ENCODE measurements around the gene CES4A. TPM values are rescaled to one million over a fixed set of nuclear protein-coding genes. Genes with fewer than 3 reads are reported as not detected.
"Not testable (repeated sequence)": the region's sequence is repeated elsewhere in the genome, so short reads cannot be mapped to it uniquely, and the experiment has no call there.

CES4A gene
- total RNA-seq, 8 experiments from 2014 or later: 0.96 to 27.4 (median 7.1) TPM

GRCh38 chr16:66974156-66974931, 14.0 kb upstream of the CES4A start:
- H3K4me1 ChIP-seq (replicated peaks in 1 of 2); H3K27ac ChIP-seq; H3K4me3 ChIP-seq; ATAC-seq (replicated peaks in 6 of 8): not testable (repeated sequence)
- in situ Hi-C loops (cut with MboI; ENCODE audit: low pct_unique_long_range_greater_than_20kb in 2 of 9, low sequenced_read_pairs in 9 of 9, unreplicated experiment in 9 of 9): loop anchor here in 7 of 9 experiments (25.0 kb wide), 1 partner anchor 188 kb away; the partner anchor contains the start of genes B3GNT9 (in 7 of the 7), FBXL8 (in 7 of the 7), HSF4 (in 7 of the 7) and NOL3 (in 7 of the 7)
- WGBS, 10 experiments: 80% methylated on average over 1 of the region's 32 CpGs; no CpG with 5 or more reads in 9 of the 10 experiments

GRCh38 chr16:66974932-66975246, 13.5 kb upstream of the CES4A start:
- WGBS, 10 experiments: 52 to 100% (median 58%) methylated on average over 2 to 7 of the region's 11 CpGs; no CpG with 5 or more reads in 6 of the 10 experiments
- in situ Hi-C loops (cut with MboI; ENCODE audit: low pct_unique_long_range_greater_than_20kb in 2 of 9, low sequenced_read_pairs in 9 of 9, unreplicated experiment in 9 of 9): loop anchor here in 8 of 9 experiments (25.0 kb wide), 1 partner anchor 187 kb away; the partner anchor contains the start of genes B3GNT9 (in 8 of the 8), FBXL8 (in 8 of the 8), HSF4 (in 8 of the 8) and NOL3 (in 8 of the 8)
- ATAC-seq (replicated peaks in 6 of 8): not testable (repeated sequence)

GRCh38 chr16:66975302-66975893, 13.0 kb upstream of the CES4A start:
- Histone ChIP-seq H3K4me1 (replicated peaks in 1 of 2) (peaks cover 0 to 9% of the 10 kb centered on the region in 2 donors), H3K4me3 (no peak overlapping the region), H3K27ac (no peak overlapping the region)
- ATAC-seq (replicated peaks in 6 of 8): no peak
- 80 to 100% (median 91%) methylated on average over 1 to 9 of the region's 14 CpGs; no CpG with 5 or more reads in 2 of the 10 experiments for WGBS, 10 experiments
- in situ Hi-C loops (cut with MboI; ENCODE audit: low pct_unique_long_range_greater_than_20kb in 2 of 9, low sequenced_read_pairs in 9 of 9, unreplicated experiment in 9 of 9): loop anchor here in 1 of 9 experiments (25.0 kb wide), 1 partner anchor 187 kb away; the partner anchor contains the start of genes B3GNT9, FBXL8, HSF4 and NOL3

More at GRCh38 chr16:66974932-66975246, 13.5 kb upstream of the CES4A start:
- H3K4me3 ChIP-seq; H3K4me1 ChIP-seq (replicated peaks in 1 of 2); H3K27ac ChIP-seq: not testable (repeated sequence)

DNA sequence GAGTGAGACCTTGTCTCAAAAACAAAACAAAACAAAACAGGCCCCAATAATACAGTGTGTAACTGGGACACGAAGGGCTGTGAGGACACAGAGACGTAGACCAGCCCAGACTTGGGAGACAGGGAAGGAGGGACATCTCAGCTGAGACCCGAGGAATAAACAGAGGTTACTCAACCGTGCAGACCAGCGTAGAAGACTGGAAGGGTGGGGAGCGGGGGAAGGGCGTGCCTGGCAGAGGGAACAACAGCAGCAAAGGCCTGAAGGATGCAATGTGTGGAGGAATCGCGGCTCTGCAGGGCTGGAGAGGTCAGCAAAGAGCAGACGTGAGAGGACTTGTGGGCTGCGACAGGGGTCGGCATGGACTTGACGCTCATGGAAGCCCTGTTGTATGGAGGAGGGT, 11.6 kb upstream of the CES4A start:
- in situ Hi-C loops (cut with MboI; ENCODE audit: low pct_unique_long_range_greater_than_20kb in 2 of 9, low sequenced_read_pairs in 9 of 9, unreplicated experiment in 9 of 9): loop anchor here in 1 of 9 experiments (25.0 kb wide), 1 partner anchor 186 kb away; the partner anchor contains the start of genes B3GNT9, FBXL8, HSF4 and NOL3
- ATAC-seq (replicated peaks in 6 of 8): peak in 4 of 8 experiments; percentile 11 to 41 (median 20)
- 0 to 83% (median 20%) methylated on average over 1 to 2 of the region's 13 CpGs; no CpG with 5 or more reads in 7 of the 10 experiments for WGBS, 10 experiments
- Histone ChIP-seq H3K4me1 (replicated peaks in 1 of 2) (peaks cover 0 to 9% of the 10 kb centered on the region in 2 donors), H3K27ac (no peak overlapping the region), H3K4me3 (no peak overlapping the region)

DNA sequence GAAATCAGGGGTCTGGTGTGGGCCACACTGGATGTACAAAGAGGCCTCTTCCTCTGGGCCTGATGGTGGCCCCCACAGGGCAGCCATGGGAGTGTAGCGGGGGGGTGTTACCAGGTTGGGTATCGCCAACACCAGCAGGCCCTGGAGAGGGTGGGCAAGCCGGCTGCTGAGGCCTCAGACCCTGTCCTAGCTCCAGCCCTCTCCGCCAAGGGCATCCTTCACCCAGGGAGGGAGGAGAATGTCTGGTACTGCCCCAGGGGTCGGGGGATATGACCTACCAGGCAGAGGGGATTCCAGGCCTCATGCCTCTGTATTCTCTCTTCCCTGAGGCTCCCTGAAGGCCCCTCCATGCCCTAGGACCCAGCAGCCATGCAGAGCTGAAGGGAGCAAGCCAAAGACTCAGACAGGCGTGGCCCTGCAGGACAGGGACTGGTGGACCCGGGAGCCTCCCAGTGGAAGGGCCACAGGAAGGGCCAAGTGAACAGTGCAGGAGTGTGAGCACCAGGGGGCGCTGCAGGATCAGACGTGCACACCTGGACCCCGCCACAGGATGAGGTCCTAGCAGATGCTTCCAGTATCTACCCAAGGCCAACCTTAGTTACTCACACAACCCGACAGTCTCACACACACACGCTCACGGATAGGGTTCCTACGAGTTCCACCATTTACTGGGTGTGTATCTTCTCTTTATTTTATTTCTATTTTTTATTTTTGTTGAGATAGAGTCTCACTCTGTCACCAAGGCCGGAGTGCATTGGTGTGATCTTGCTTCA, 10.9 kb upstream of the CES4A start:
- H3K27ac ChIP-seq: no peak overlapping the region
- ATAC-seq (replicated peaks in 6 of 8): peak; percentile 69 to 99 (median 92)
- peaks cover 0 to 9% of the 10 kb centered on the region in 2 donors for H3K4me1 ChIP-seq (replicated peaks in 1 of 2)
- H3K4me3 ChIP-seq: no peak overlapping the region
- in situ Hi-C loops (cut with MboI; ENCODE audit: low pct_unique_long_range_greater_than_20kb in 2 of 9, low sequenced_read_pairs in 9 of 9, unreplicated experiment in 9 of 9): loop anchor here in 1 of 9 experiments (25.0 kb wide), 1 partner anchor 185 kb away; the partner anchor contains the start of genes B3GNT9, FBXL8, HSF4 and NOL3
- WGBS, 10 experiments: 0 to 100% (median 12%) methylated on average over 1 to 10 of the region's 15 CpGs; no CpG with 5 or more reads in 4 of the 10 experiments

GRCh38 chr16:66979011-66979717, 9.2 kb upstream of the CES4A start:
- ATAC-seq (replicated peaks in 6 of 8): peak in 3 of 8 experiments; percentile 9 to 80 (median 74)
- in situ Hi-C loops (cut with MboI; ENCODE audit: low pct_unique_long_range_greater_than_20kb in 2 of 9, low sequenced_read_pairs in 9 of 9, unreplicated experiment in 9 of 9): loop anchor here in 1 of 9 experiments (25.0 kb wide), 1 partner anchor 183 kb away; the partner anchor contains the start of genes B3GNT9, FBXL8, HSF4 and NOL3

GRCh38 chr16:66983033-66983432, 5.4 kb upstream of the CES4A start:
- no peaks in the 10 kb centered on the region for H3K4me1 ChIP-seq (replicated peaks in 1 of 2)
- WGBS, 10 experiments: 63 to 89% (median 81%) methylated on average over 2 to 9 of the region's 9 CpGs
- in situ Hi-C loops (cut with MboI; ENCODE audit: low pct_unique_long_range_greater_than_20kb in 2 of 9, low sequenced_read_pairs in 9 of 9, unreplicated experiment in 9 of 9): loop anchor here in 1 of 9 experiments (25.0 kb wide), 1 partner anchor 179 kb away; the partner anchor contains the start of genes B3GNT9, FBXL8, HSF4 and NOL3

More at GRCh38 chr16:66979011-66979717, 9.2 kb upstream of the CES4A start:
- Histone ChIP-seq H3K4me1 (replicated peaks in 1 of 2) (peaks cover 0 to 9% of the 10 kb centered on the region in 2 donors), H3K27ac (no peak overlapping the region), H3K4me3 (no peak overlapping the region)
- WGBS, 10 experiments: 20 to 89% (median 66%) methylated on average over 1 to 3 of the region's 16 CpGs; no CpG with 5 or more reads in 6 of the 10 experiments

GRCh38 chr16:66984892-66985311, 3.5 kb upstream of the CES4A start:
- H3K27ac ChIP-seq: no peak overlapping the region
- no peaks in the 10 kb centered on the region for H3K4me1 ChIP-seq (replicated peaks in 1 of 2)
- in situ Hi-C loops (cut with MboI; ENCODE audit: low pct_unique_long_range_greater_than_20kb in 2 of 9, low sequenced_read_pairs in 9 of 9, unreplicated experiment in 9 of 9): loop anchor here in 1 of 9 experiments (25.0 kb wide), 1 partner anchor 177 kb away; the partner anchor contains the start of genes B3GNT9, FBXL8, HSF4 and NOL3
- no peak overlapping the region for H3K4me3 ChIP-seq
- ATAC-seq (replicated peaks in 6 of 8): no peak
- WGBS, 10 experiments: 20 to 100% (median 72%) methylated on average over 1 to 3 of the region's 4 CpGs; no CpG with 5 or more reads in 4 of the 10 experiments

More at GRCh38 chr16:66983033-66983432, 5.4 kb upstream of the CES4A start:
- Histone ChIP-seq H3K4me3 (no peak overlapping the region), H3K27ac (no peak overlapping the region)
- no peak for ATAC-seq (replicated peaks in 6 of 8)

GRCh38 chr16:66986559-66986958, 1.8 kb upstream of the CES4A start:
- ATAC-seq (replicated peaks in 6 of 8): no peak
- in situ Hi-C loops (cut with MboI; ENCODE audit: low pct_unique_long_range_greater_than_20kb in 2 of 9, low sequenced_read_pairs in 9 of 9, unreplicated experiment in 9 of 9): loop anchor here in 1 of 9 experiments (25.0 kb wide), 1 partner anchor 176 kb away; the partner anchor contains the start of genes B3GNT9, FBXL8, HSF4 and NOL3
- H3K27ac ChIP-seq: no peak overlapping the region
- no peaks in the 10 kb centered on the region for H3K4me1 ChIP-seq (replicated peaks in 1 of 2)
- WGBS, 10 experiments: 74 to 100% (median 86%) methylated on average over 1 to 6 of the region's 6 CpGs; no CpG with 5 or more reads in 4 of the 10 experiments
- no peak overlapping the region for H3K4me3 ChIP-seq

- 14 to 86% (median 60%) methylated on average over 1 to 2 of the region's 2 CpGs; no CpG with 5 or more reads in 3 of the 10 experiments for WGBS, 10 experiments
- no peak overlapping the region for H3K4me3 ChIP-seq
- ATAC-seq (replicated peaks in 6 of 8): no peak
- no peak overlapping the region for H3K27ac ChIP-seq
- in situ Hi-C loops (cut with MboI; ENCODE audit: low pct_unique_long_range_greater_than_20kb in 2 of 9, low sequenced_read_pairs in 9 of 9, unreplicated experiment in 9 of 9): loop anchor here in 1 of 9 experiments (25.0 kb wide), 1 partner anchor 171 kb away; the partner anchor contains the start of genes B3GNT9, FBXL8, HSF4 and NOL3
- no peaks in the 10 kb centered on the region for H3K4me1 ChIP-seq (replicated peaks in 1 of 2)
These were observed 3.2 kb downstream of the CES4A start for GRCh38 chr16:66991545-66992077.

GRCh38 chr16:66993558-66993957, 5.2 kb downstream of the CES4A start:
- peak in 3 of 8 experiments; percentile 91 to 98 (median 93) for ATAC-seq (replicated peaks in 6 of 8)
- H3K4me3 ChIP-seq; H3K27ac ChIP-seq; H3K4me1 ChIP-seq (replicated peaks in 1 of 2): not testable (repeated sequence)
- in situ Hi-C loops (cut with MboI; ENCODE audit: low pct_unique_long_range_greater_than_20kb in 2 of 9, low sequenced_read_pairs in 9 of 9, unreplicated experiment in 9 of 9): loop anchor here in 1 of 9 experiments (25.0 kb wide), 1 partner anchor 169 kb away; the partner anchor contains the start of genes B3GNT9, FBXL8, HSF4 and NOL3
- WGBS, 10 experiments: 0 to 100% (median 89%) methylated on average over 1 to 7 of the region's 12 CpGs; no CpG with 5 or more reads in 4 of the 10 experiments
